PFSK-1 (cell line): Measurements from ENCODE around the gene C9orf152.

Experiments used
- POLR2AphosphoS5 ChIP-seq: IDR thresholded peaks from 2 replicates; pipeline ENCODE4 v1.6.1; 2012; ENCODE audit warnings: low read depth, mild to moderate bottlenecking, control low read depth, low read length, moderate library complexity
- REST ChIP-seq, 2 experiments: IDR thresholded peaks; 2 replicates each; pipeline versions ENCODE4 v1.6.1 to v1.8.0; 2011 to 2012; ENCODE audit warnings: low read depth in 2 of 2, low read length in 2 of 2, control low read depth in 1 of 2, inconsistent platforms in 1 of 2, mild to moderate bottlenecking in 1 of 2, moderate library complexity in 1 of 2; ENCODE audit not compliant: insufficient read depth in 1 of 2
- TAF1 ChIP-seq: IDR thresholded peaks from 2 replicates; pipeline ENCODE4 v1.6.1; 2012; ENCODE audit warnings: low read length, control low read depth, borderline replicate concordance; ENCODE audit not compliant: insufficient read depth

- TF ChIP-seq POLR2AphosphoS5 (no peak), TAF1 (no peak), REST (IDR thresholded peaks at IDR 0.05; ENCODE audit: insufficient read depth in 1 of 2, low read depth in 2 of 2, low read length in 2 of 2) (no peak)
Observed at GRCh38 chr9:110214090-110214489, 6.1 kb upstream of the C9orf152 start.
